ENCODE measurements around the gene ALPK3.

GRCh38 chr15:84863565-84864443 is 46.6 kb downstream of the ALPK3 start:
- TF ChIP-seq CTCF (IDR thresholded peaks at IDR 0.05; ENCODE audit: low read depth, low read length) (no peak), EZH2phosphoT487 (IDR thresholded peaks at IDR 0.05; ENCODE audit: low read depth) (no peak)
